Endothelial cell of umbilical vein (primary cell): Measurements from ENCODE around the gene TSPEAR.

Source experiments
- CTCF ChIP-seq, 2 donors: IDR thresholded peaks; 1 replicate in 1 of 2; 2 replicates in 1 of 2; pipeline ENCODE4 v1.5.1; 2011; ENCODE audit warnings: low read length in 2 of 2, mild to moderate bottlenecking in 2 of 2, moderate library complexity in 2 of 2, control low read depth in 1 of 2, inconsistent platforms in 1 of 2, low read depth in 1 of 2; ENCODE audit not compliant: insufficient read depth in 1 of 2; ENCODE audit errors: extremely low read depth in 1 of 2
- EZH2 ChIP-seq: IDR thresholded peaks from 2 replicates; pipeline ENCODE4 v1.6.1; 2012; ENCODE audit warnings: borderline replicate concordance, low read depth, mild to moderate bottlenecking, moderate library complexity, low read length, inconsistent platforms; ENCODE audit not compliant: severe bottlenecking
- FOS ChIP-seq: IDR thresholded peaks from 2 replicates; pipeline ENCODE4 v1.6.1; 2011; ENCODE audit warnings: mild to moderate bottlenecking, low read length, moderate library complexity, borderline replicate concordance; ENCODE audit not compliant: insufficient read depth
- JUN ChIP-seq: IDR thresholded peaks from 2 replicates; pipeline ENCODE4 v1.6.1; 2011; ENCODE audit warnings: borderline replicate concordance, low read depth; ENCODE audit not compliant: insufficient read length, insufficient read depth
- POLR2A ChIP-seq: IDR thresholded peaks from 2 replicates; pipeline ENCODE4 v1.6.1; 2012; ENCODE audit warnings: low read depth, mild to moderate bottlenecking, control low read depth, low read length
- POLR2AphosphoS5 ChIP-seq: IDR thresholded peaks from 2 replicates; pipeline ENCODE4 v1.6.1; 2012; ENCODE audit warnings: low read depth, mild to moderate bottlenecking, control low read depth, low read length, moderate library complexity; ENCODE audit not compliant: insufficient read depth
- TF ChIP-seq, protein P1 (sequence below): IDR thresholded peaks from 2 replicates; pipeline ENCODE4 v1.6.1; 2011; ENCODE audit not compliant: insufficient read depth, insufficient read length

DNA sequence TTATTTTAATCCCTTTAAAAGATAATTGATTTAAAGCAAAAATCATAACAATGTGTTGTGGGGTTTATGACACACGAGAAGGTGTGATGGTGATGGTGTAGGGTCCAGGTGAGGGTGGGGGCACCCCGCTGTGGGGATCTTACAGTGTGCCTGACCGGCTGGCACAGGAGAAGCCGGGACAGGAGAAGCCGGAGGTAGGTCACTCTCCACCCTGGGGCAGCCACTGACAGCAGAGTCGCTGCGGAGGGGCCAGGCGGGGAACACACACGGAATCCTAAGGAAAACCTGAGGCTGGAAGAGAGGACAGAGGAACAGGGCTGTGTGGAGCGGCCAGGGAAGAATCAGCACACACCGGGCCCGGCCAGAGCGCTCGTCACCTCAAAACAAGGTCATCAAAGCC is 260.4 kb downstream of the TSPEAR start:
- TF ChIP-seq POLR2AphosphoS5: no peak
- no peak for TF ChIP-seq EZH2
- no peak for TF ChIP-seq FOS
- no peak for TF ChIP-seq POLR2A
- no peak for TF ChIP-seq CTCF (IDR thresholded peaks at IDR 0.05; ENCODE audit: extremely low read depth in 1 of 2, insufficient read depth in 1 of 2, low read depth in 1 of 2, low read length in 2 of 2)
- TF ChIP-seq, protein P1, sequence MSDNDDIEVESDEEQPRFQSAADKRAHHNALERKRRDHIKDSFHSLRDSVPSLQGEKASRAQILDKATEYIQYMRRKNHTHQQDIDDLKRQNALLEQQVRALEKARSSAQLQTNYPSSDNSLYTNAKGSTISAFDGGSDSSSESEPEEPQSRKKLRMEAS: no peak
- TF ChIP-seq JUN: no peak
